Right lobe of liver (tissue), 6 donors: Measurements from ENCODE around the gene BOC. TPM values are rescaled to one million over a fixed set of nuclear protein-coding genes. Genes with fewer than 3 reads are reported as not detected.

Source experiments
- ATAC-seq, 4 donors: fragments of 200-7000 bp; cut with Tn5 transposase; one replicate each; pipeline ENCODE4 v1.9.1; 2020; ENCODE audit warnings: mild to moderate bottlenecking in 4 of 4, moderate library complexity in 4 of 4
- DNase-seq, 3 donors: peaks; one replicate each; pipeline ENCODE4 v3.0.0-alpha.2; 2020
- H3K27ac ChIP-seq, 3 donors: fragments of 200-600 bp; one replicate each; pipeline ENCODE4 v1.8.0; 2022
- H3K27me3 ChIP-seq, 2 donors: fragments of 200-600 bp; one replicate each; pipeline ENCODE4 v1.8.0; 2022
- H3K36me3 ChIP-seq, 4 donors: fragments of 200-600 bp; sonication (generic) in 1 of 4; one replicate each; pipeline versions ENCODE4 v1.5.1 to v1.8.0; 2017 to 2022; ENCODE audit warnings: control low read depth in 1 of 4
- H3K4me1 ChIP-seq, 4 donors: fragments of 200-600 bp; sonication (generic) in 1 of 4; one replicate each; pipeline versions ENCODE4 v1.5.1 to v1.8.0; 2017 to 2022; ENCODE audit warnings: control low read depth in 1 of 4
- H3K4me3 ChIP-seq, 3 donors: fragments of 200-600 bp; one replicate each; pipeline ENCODE4 v1.8.0; 2022
- H3K9me3 ChIP-seq, 4 donors: fragments of 200-600 bp; sonication (generic) in 1 of 4; one replicate each; pipeline versions ENCODE4 v1.5.1 to v1.8.0; 2017 to 2022; ENCODE audit warnings: control low read depth in 1 of 4
- POLR2A ChIP-seq: fragments of 450-650 bp; IDR thresholded peaks from one replicate; pipeline ENCODE4 v1.6.1; 2017; ENCODE audit warnings: antibody characterized with exemption, mild to moderate bottlenecking
- WGBS: methylation state at CpG from one replicate; pipeline ENCODE4 v1.1.6; 2018; ENCODE audit warnings: low coverage, low lambda C conversion rate; ENCODE audit not compliant: insufficient coverage; ENCODE audit errors: missing lambda C conversion rate; 5-methylcytosine and 5-hydroxymethylcytosine counted together
- intact Hi-C, 2 donors: fragments of 100-400 bp; cut with DNase I; formaldehyde crosslinking; loops; one replicate each; pipeline versions ENCODE4 v1.11.2 to v1.14.1; 2022
- total RNA-seq, 6 experiments: library from RNA; depleted of rRNA in 2 of 6; stranded (reverse); fragments of >200 nt in 2 of 6; fragmentation: NEBNext Ultra II Directional in 3 of 6; extraction: Animal tissue kit (Norgen Biotek cat#: 25700) in 3 of 6; gene quantifications; one replicate each; pipeline versions ENCODE4 v1.1.0 to v1.2.4, GENCODE V29; 2016 to 2023
- TF ChIP-seq, protein P1 (sequence below), 4 donors: fragments of 200-600 bp in 3 of 4; fragments of 450-650 bp in 1 of 4; IDR thresholded peaks; one replicate each; pipeline versions ENCODE4 v1.5.1 to v1.8.0; 2016 to 2022; ENCODE audit warnings: antibody characterized with exemption in 4 of 4, mild to moderate bottlenecking in 2 of 4
- donor health status: DM: no; HTN: yes; CAD: no.
- donor health status: DM: no; HTN: no; CAD: no.
- donor health status: DM: no; HTN: no; CAD: no.
- donor health status: DM: no; HTN: yes; CAD: no.
- donor health status: DM: no; HTN: yes; CAD: no.

BOC gene
- total RNA-seq, 6 experiments from 2014 or later = 0.22 to 0.86 (median 0.49) TPM

DNA sequence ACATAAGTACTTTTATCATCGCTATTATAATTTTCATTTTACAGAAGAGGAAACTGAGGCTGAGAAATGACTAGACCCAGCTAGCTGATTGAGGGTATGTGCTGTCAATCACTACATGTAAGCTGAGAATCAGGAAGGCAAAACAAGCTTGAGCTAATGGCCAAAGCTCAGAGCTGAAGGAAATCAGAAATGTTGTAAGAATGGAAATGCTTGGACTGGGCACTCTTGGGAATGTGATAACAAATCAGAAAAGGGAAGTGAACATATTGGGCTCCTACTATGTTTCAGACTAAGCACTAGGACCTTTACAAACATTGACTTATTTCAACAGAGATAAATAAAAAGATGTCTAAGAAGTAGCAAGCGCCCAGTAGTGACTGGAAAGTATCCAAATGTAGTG is 33.8 kb upstream of the BOC start:
- H3K9me3 ChIP-seq = no peaks in the 10 kb centered on the region
- 84% methylated on average over 2 of the region's 2 CpGs for WGBS
- DNase-seq (no peak), ATAC-seq (no peak)
- H3K4me1 ChIP-seq = no peaks in the 10 kb centered on the region
- no peak overlapping the region for H3K4me3 ChIP-seq
- intact Hi-C loops = no loop called here
- TF ChIP-seq POLR2A = no peak
- TF ChIP-seq, protein P1, sequence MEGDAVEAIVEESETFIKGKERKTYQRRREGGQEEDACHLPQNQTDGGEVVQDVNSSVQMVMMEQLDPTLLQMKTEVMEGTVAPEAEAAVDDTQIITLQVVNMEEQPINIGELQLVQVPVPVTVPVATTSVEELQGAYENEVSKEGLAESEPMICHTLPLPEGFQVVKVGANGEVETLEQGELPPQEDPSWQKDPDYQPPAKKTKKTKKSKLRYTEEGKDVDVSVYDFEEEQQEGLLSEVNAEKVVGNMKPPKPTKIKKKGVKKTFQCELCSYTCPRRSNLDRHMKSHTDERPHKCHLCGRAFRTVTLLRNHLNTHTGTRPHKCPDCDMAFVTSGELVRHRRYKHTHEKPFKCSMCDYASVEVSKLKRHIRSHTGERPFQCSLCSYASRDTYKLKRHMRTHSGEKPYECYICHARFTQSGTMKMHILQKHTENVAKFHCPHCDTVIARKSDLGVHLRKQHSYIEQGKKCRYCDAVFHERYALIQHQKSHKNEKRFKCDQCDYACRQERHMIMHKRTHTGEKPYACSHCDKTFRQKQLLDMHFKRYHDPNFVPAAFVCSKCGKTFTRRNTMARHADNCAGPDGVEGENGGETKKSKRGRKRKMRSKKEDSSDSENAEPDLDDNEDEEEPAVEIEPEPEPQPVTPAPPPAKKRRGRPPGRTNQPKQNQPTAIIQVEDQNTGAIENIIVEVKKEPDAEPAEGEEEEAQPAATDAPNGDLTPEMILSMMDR (IDR thresholded peaks at IDR 0.05) = no peak
- no peaks in the 10 kb centered on the region for H3K36me3 ChIP-seq
- no peak overlapping the region for H3K27ac ChIP-seq
- no peaks in the 10 kb centered on the region for H3K27me3 ChIP-seq

DNA sequence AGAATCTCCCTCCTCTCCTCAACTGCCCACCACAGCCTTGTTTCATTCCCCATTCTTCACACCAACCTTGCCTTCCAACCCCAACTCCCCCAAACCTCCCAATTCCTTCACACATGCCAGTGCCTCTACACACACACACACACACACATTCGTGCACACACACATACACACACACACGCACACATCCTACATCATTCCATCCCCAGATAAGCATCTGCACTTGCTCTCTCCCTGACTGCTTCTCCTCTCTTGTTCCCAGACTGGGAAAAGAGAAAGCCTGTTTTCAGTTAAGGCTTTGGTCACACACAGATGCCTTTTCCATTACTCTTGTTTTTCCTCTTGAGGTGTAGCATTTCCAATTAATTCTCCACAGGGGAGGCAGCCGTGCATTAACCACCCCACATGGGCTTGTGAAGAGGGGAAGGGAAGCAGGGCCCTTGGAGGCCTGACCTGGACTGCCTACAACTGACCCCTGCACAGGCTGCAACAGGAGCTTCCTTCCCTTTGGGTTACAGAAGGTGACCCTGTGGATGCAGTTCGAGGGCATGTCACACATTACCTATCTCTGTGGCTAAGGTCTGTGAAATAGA is 32.0 kb upstream of the BOC start:
- no peak overlapping the region for H3K27ac ChIP-seq
- no peaks in the 10 kb centered on the region for H3K27me3 ChIP-seq
- TF ChIP-seq, protein P1 (IDR thresholded peaks at IDR 0.05) = no peak
- no peak for TF ChIP-seq POLR2A
- intact Hi-C loops = no loop called here
- DNase-seq (no peak), ATAC-seq (no peak)
- 38% methylated on average over 4 of the region's 4 CpGs for WGBS
- no peaks in the 10 kb centered on the region for H3K4me1 ChIP-seq
- no peaks in the 10 kb centered on the region for H3K9me3 ChIP-seq
- no peak overlapping the region for H3K4me3 ChIP-seq
- no peaks in the 10 kb centered on the region for H3K36me3 ChIP-seq

DNA sequence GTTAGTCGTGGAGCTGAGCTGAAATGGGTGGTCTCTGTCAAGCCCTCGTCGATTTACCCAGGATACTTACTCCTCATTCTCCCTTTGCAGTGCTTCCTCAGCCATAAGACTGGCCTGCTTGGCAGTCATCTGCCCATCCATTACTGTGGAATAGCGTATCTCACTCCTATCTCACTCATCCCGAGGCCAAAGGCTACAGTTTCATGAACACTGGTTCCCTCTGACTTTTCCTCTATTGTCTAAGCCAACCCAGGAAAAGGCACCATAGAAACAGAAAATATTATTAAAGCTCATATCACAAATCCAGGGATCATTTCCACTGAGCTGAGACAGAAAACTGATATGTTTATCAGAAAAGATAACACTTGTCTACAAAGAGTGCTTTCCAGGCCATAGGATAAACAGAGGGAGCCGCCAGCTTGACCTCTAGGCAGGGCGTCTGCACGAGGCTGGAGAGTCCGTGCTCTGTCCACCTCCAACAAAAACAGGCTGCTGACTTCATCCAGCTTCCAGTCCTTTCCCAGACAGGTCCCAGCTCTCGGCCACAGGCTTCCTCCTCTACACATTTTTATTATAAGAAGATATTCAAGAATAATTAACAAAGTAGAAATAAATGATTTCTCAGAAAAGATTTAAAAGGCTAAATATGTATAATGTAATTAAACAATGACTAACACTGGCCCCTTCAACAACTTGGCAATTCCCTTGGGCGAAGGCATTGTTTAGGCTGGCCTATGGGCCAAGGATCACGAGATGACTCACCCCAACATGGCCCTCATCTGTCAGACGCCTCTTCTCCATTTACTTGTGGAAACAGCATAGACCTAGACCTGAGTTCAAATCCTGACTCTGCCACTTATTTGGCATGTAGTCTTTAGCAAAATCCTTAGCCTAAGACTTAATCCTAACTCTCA is 27.4 kb upstream of the BOC start:
- no peak overlapping the region for H3K4me3 ChIP-seq
- H3K27ac ChIP-seq = no peak overlapping the region
- H3K9me3 ChIP-seq = peaks cover 0 to 4% (median 0%) of the 10 kb centered on the region in 4 donors
- DNase-seq = no peak
- no peak for TF ChIP-seq POLR2A
- TF ChIP-seq, protein P1 (IDR thresholded peaks at IDR 0.05) = no peak
- no peaks in the 10 kb centered on the region for H3K36me3 ChIP-seq
- no peak for ATAC-seq
- no peaks in the 10 kb centered on the region for H3K4me1 ChIP-seq
- WGBS = 43% methylated on average over 12 of the region's 13 CpGs
- H3K27me3 ChIP-seq = no peaks in the 10 kb centered on the region
- intact Hi-C loops = no loop called here

DNA sequence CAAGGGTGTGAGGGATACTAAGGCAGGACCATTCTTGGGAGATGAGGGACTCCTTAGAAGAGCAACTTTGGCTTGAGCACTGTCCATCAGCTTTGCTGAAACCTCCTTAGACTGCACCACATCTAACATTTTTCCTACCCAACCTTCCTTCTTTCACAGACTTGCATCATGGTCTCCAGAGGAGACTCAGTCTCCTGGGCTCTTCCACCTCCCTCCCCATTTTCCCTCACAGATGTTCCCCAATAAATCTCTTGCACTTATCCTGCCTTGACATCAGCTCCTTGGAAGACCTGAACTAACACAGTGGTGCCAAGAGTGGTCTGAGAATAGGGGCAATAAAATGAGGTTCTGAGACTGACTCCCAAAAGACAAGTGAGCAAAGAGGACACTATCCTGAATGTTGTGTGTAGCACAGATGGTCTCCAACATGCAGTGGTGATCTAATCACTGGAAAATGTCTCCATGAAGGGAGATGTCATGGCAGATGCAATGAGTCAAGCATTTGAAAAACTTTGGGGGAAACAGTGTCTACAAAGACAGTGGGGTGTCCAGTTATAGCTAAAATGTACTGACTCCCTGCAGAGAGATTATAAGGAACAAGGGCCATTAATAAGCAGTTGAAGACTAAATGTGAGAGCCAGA is 26.0 kb upstream of the BOC start:
- intact Hi-C loops = no loop called here
- Histone ChIP-seq H3K4me3 (no peak overlapping the region), H3K4me1 (no peaks in the 10 kb centered on the region), H3K36me3 (no peaks in the 10 kb centered on the region), H3K27ac (no peak overlapping the region), H3K27me3 (no peaks in the 10 kb centered on the region), H3K9me3 (peaks cover 0 to 4% (median 0%) of the 10 kb centered on the region in 4 donors)
- DNase-seq (no peak), ATAC-seq (no peak)
- TF ChIP-seq POLR2A = no peak
- TF ChIP-seq, protein P1 (IDR thresholded peaks at IDR 0.05) = no peak
